ENCODE data around the gene UBR3.
"Not testable (repeated sequence)": the region's sequence is repeated elsewhere in the genome, so short reads cannot be mapped to it uniquely, and the experiment has no call there.

The UBR3 gene

GRCh38 chr2:169808221-169808620 lies 19.0 kb upstream of the UBR3 start:
- ChIA-PET POLR2A (ENCODE audit: low non-redundant PET) (no interaction called here), CTCF (no interaction called here)
- DNase-seq (ENCODE audit: low spot score), result no peak
- no peak overlapping the region for H3K27ac ChIP-seq
- TF ChIP-seq CTCF (conservative IDR thresholded peaks at IDR 0.05; ENCODE audit: low read depth), result no peak

- CTCF ChIA-PET, result no interaction called here
- DNase-seq (ENCODE audit: low spot score), result peak; percentile 55
- POLR2A ChIA-PET (ENCODE audit: low non-redundant PET), result no interaction called here
- no peak overlapping the region for H3K27ac ChIP-seq
- TF ChIP-seq CTCF (conservative IDR thresholded peaks at IDR 0.05; ENCODE audit: low read depth), result no peak
Observed at GRCh38 chr2:169815849-169816248, 11.4 kb upstream of the UBR3 start.

DNA sequence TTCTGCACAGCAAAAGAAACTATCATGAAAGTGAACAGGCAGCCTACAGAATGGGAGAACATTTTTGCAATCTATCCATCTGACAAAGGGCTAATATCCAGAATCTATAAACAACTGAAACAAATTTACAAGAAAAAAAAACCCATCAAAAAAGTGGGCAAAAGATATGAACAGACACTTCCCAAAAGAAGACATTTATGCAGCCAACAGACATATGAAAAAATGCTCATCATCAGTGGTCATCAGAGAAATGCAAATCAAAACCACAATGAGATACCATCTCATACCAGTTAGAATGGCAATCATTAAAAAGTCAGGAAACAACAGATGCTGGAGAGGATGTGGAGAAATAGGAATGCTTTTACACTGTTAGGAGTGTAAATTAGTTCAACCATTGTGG lies 10.3 kb upstream of the UBR3 start:
- H3K27ac ChIP-seq; POLR2A ChIA-PET (ENCODE audit: low non-redundant PET); CTCF ChIA-PET; DNase-seq (ENCODE audit: low spot score): not testable (repeated sequence)

DNA sequence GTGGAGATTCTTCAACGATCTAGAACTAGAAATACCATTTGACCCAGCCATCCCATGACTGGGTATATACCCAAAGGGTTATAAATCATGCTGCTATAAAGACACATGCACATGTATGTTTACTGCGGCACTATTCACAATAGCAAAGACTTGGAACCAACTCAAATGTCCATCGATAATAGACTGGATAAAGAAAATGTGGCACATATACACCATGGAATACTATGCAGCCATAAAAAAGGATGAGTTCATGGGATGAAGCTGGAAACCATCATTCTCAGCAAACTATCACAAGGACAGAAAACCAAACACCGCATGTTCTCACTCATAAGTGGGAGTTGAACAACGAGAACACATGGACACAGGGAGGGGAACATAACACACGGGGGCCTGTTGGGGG lies 9.9 kb upstream of the UBR3 start:
- DNase-seq (ENCODE audit: low spot score); H3K27ac ChIP-seq; CTCF ChIA-PET; POLR2A ChIA-PET (ENCODE audit: low non-redundant PET): not testable (repeated sequence)

DNA sequence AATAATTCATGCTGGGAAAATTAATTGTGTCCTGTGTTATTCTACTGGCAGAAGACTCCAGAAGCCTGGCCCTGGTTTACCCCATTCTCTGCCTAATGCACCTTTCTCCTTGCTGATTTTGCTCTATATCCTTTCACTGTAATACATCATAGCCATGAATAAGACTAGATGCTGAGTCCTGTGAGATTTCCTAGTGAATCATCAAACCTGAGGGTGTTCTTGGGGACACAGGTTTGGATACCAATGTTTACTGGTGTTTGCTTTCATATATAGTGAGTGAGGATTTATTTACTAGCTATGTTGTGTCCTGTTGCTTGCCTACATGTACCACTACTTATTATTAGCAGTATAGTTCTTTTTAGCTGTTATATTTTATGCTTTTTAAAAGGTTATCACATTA lies 9.0 kb upstream of the UBR3 start:
- no peak overlapping the region for H3K27ac ChIP-seq
- ChIA-PET POLR2A (ENCODE audit: low non-redundant PET) (no interaction called here), CTCF (no interaction called here)
- no peak for DNase-seq (ENCODE audit: low spot score)
- TF ChIP-seq CTCF (conservative IDR thresholded peaks at IDR 0.05; ENCODE audit: low read depth), result no peak

GRCh38 chr2:169819106-169819505 lies 8.1 kb upstream of the UBR3 start:
- ChIA-PET CTCF (no interaction called here), POLR2A (ENCODE audit: low non-redundant PET) (no interaction called here)
- no peak for DNase-seq (ENCODE audit: low spot score)
- no peak overlapping the region for H3K27ac ChIP-seq
- TF ChIP-seq CTCF (conservative IDR thresholded peaks at IDR 0.05; ENCODE audit: low read depth), result no peak

- peak overlapping the region; percentile 72 for H3K27ac ChIP-seq
- POLR2A ChIA-PET (ENCODE audit: low non-redundant PET); CTCF ChIA-PET: not testable (repeated sequence)
- peak; percentile 70 for DNase-seq (ENCODE audit: low spot score)
Observed at GRCh38 chr2:169820101-169820500, 7.2 kb upstream of the UBR3 start.

DNA sequence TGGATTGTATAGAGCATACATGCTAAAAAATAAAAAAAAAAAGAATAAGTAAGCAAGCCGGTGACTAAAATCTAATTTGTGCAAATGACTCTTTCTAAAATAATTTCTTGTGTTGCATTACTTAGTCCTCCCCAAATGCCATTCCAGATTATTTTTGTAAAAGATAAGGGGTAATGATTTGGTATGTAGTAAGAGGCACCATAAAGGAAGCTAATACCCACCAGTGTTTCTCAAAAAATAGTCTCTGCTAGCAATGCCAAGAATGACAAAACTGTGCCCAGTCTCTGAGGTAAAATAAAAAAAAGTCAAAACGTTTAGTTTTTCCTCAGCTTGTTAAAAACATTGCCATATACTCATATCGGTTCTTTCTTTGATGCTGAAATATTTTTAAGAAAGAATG lies 5.2 kb upstream of the UBR3 start:
- TF ChIP-seq CTCF (conservative IDR thresholded peaks at IDR 0.05; ENCODE audit: low read depth), result no peak
- DNase-seq (ENCODE audit: low spot score), result no peak
- CTCF ChIA-PET, result interaction anchor here (1.6 kb wide), 1 partner anchor 23 kb away, joined by 3 read pairs; no protein-coding TSS in a partner anchor
- POLR2A ChIA-PET (ENCODE audit: low non-redundant PET), result no interaction called here
- H3K27ac ChIP-seq, result no peak overlapping the region
